PC-9 (cell line): ENCODE measurements around the gene OR4A15. TPM values are rescaled to one million over a fixed set of nuclear protein-coding genes. Genes with fewer than 3 reads are reported as not detected.

Source experiments
- BruUV-seq: library from RNA; stranded (reverse); fragments of 400-500 nt; replicated peaks from 2 replicates; lab custom pipeline; 2021; lab: Mats Ljungman, UMichigan
- CTCF ChIA-PET: fragments of 300-600 bp; sonication (Branson Sonifier 250); formaldehyde crosslinking; loops from one replicate; lab custom pipeline; 2022; ENCODE audit warnings: antibody characterized with exemption; lab: Charles Lee
- POLR2A ChIA-PET: fragments of 300-600 bp; sonication (Branson Sonifier 250); formaldehyde crosslinking; loops from one replicate; lab custom pipeline; 2022; ENCODE audit warnings: antibody characterized with exemption; ENCODE audit not compliant: unreplicated experiment; lab: Charles Lee
- DNase-seq, 2 experiments: peaks; one replicate each; pipeline versions ENCODE4 v3.0.0 to v3.0.0-alpha.2; 2015 to 2022; ENCODE audit warnings: mixed read lengths in 1 of 2
- H2AFZ ChIP-seq: fragments of 200-600 bp; sonication (generic); 2 replicates; pipeline ENCODE4 v1.8.1; 2017; ENCODE audit warnings: antibody characterized with exemption
- H3F3A ChIP-seq: fragments of 200-600 bp; sonication (generic); 2 replicates; pipeline ENCODE4 v1.8.1; 2017; ENCODE audit warnings: antibody characterized with exemption, mild to moderate bottlenecking, low read depth; ENCODE audit not compliant: insufficient read depth
- H3K27ac ChIP-seq: fragments of 200-600 bp; sonication (generic); 2 replicates; pipeline ENCODE4 v1.6.1; 2016; ENCODE audit warnings: mixed run types
- H3K27me3 ChIP-seq: fragments of 200-600 bp; sonication (generic); 2 replicates; pipeline ENCODE4 v1.6.1; 2016; ENCODE audit warnings: low read depth, mixed run types; ENCODE audit not compliant: insufficient read depth
- H3K36me3 ChIP-seq: fragments of 200-600 bp; sonication (generic); 2 replicates; pipeline ENCODE4 v1.6.1; 2016; ENCODE audit warnings: low read depth, mixed run types
- H3K4me1 ChIP-seq: fragments of 200-600 bp; sonication (generic); replicated peaks from 2 replicates; pipeline ENCODE4 v1.6.1; 2016; ENCODE audit warnings: mixed run types; ENCODE audit not compliant: insufficient read depth
- H3K4me2 ChIP-seq: fragments of 200-600 bp; sonication (generic); 2 replicates; pipeline ENCODE4 v1.6.1; 2017; ENCODE audit warnings: mixed run types
- H3K4me3 ChIP-seq: fragments of 200-600 bp; sonication (generic); 2 replicates; pipeline ENCODE4 v1.6.1; 2016; ENCODE audit warnings: mixed run types
- H3K79me2 ChIP-seq: fragments of 200-600 bp; sonication (generic); 2 replicates; pipeline ENCODE4 v1.6.1; 2017; ENCODE audit warnings: low read depth, mixed run types
- H3K9me2 ChIP-seq: fragments of 200-600 bp; sonication (generic); 2 replicates; pipeline ENCODE4 v1.8.1; 2017; ENCODE audit warnings: mild to moderate bottlenecking; ENCODE audit not compliant: insufficient read depth
- H3K9me3 ChIP-seq: fragments of 200-600 bp; sonication (generic); 2 replicates; pipeline ENCODE4 v1.8.1; 2016; ENCODE audit warnings: low read depth; ENCODE audit not compliant: insufficient read depth
- H4K20me1 ChIP-seq: fragments of 200-600 bp; sonication (generic); 2 replicates; pipeline ENCODE4 v1.8.1; 2017; ENCODE audit not compliant: insufficient read depth
- CTCF ChIP-seq: fragments of 200-600 bp; sonication (generic); conservative IDR thresholded peaks from 2 replicates; pipeline ENCODE4 v1.6.1; 2017; ENCODE audit warnings: mixed run types, antibody characterized with exemption, mild to moderate bottlenecking, moderate library complexity
- EZH2 ChIP-seq: fragments of 200-600 bp; sonication (generic); IDR thresholded peaks from 2 replicates; pipeline ENCODE4 v1.8.0; 2017; ENCODE audit warnings: antibody characterized with exemption, low read depth
- intact Hi-C: fragments of 100-400 bp; cut with micrococcal nuclease; formaldehyde crosslinking; loops from one replicate; pipeline ENCODE4 v1.10.0; 2022; ENCODE audit not compliant: unreplicated experiment
- total RNA-seq: library from RNA; stranded (reverse); gene quantifications from 2 replicates; pipeline ENCODE4 v1.2.3, GENCODE V29; 2021

The OR4A15 gene
- total RNA-seq, 1 experiment from 2014 or later, result not detected

- no peak overlapping the region for H3K4me2 ChIP-seq
- H2AFZ ChIP-seq, result no peak overlapping the region
- H3K79me2 ChIP-seq, result no peaks in the 10 kb centered on the region
- ChIA-PET CTCF (no interaction called here), POLR2A (no interaction called here)
- no peak overlapping the region for H3K4me3 ChIP-seq
- H3K9me3 ChIP-seq, result no peaks in the 10 kb centered on the region
- no peaks in the 10 kb centered on the region for H3K27me3 ChIP-seq
- intact Hi-C loops, result no loop called here
- no peaks in the 10 kb centered on the region for H3K4me1 ChIP-seq
- H3F3A ChIP-seq, result no peaks in the 10 kb centered on the region
- no peak overlapping the region for H3K27ac ChIP-seq
- no TSS peak for BruUV-seq
- no peaks in the 10 kb centered on the region for H4K20me1 ChIP-seq
- no peaks in the 10 kb centered on the region for H3K9me2 ChIP-seq
- no peaks in the 10 kb centered on the region for H3K36me3 ChIP-seq
- DNase-seq, result no peak
- TF ChIP-seq CTCF (no peak), EZH2 (no peak)
Observed at GRCh38 chr11:55349032-55349431, 18.7 kb upstream of the OR4A15 start.

- Histone ChIP-seq H3K79me2 (no peaks in the 10 kb centered on the region), H3F3A (no peaks in the 10 kb centered on the region), H2AFZ (no peak overlapping the region), H3K36me3 (no peaks in the 10 kb centered on the region), H3K27me3 (no peaks in the 10 kb centered on the region), H3K4me2 (no peak overlapping the region), H3K27ac (no peak overlapping the region), H3K9me3 (no peaks in the 10 kb centered on the region), H3K4me1 (no peaks in the 10 kb centered on the region), H4K20me1 (no peaks in the 10 kb centered on the region), H3K9me2 (no peaks in the 10 kb centered on the region), H3K4me3 (no peak overlapping the region)
- intact Hi-C loops, result no loop called here
- POLR2A ChIA-PET, result no interaction called here
- BruUV-seq, result no TSS peak
- TF ChIP-seq CTCF (peak; percentile 65), EZH2 (no peak)
- no peak for DNase-seq
- CTCF ChIA-PET, result no interaction called here
Observed at GRCh38 chr11:55357560-55358184, 10.1 kb upstream of the OR4A15 start.

GRCh38 chr11:55401011-55401410 is 33.2 kb downstream of the OR4A15 start:
- Histone ChIP-seq H3K27ac (no peak overlapping the region), H3K27me3 (no peaks in the 10 kb centered on the region), H3K79me2 (no peaks in the 10 kb centered on the region), H3K4me1 (no peaks in the 10 kb centered on the region), H3K36me3 (no peaks in the 10 kb centered on the region), H3K4me3 (no peak overlapping the region), H3K4me2 (no peak overlapping the region), H3F3A (no peaks in the 10 kb centered on the region), H3K9me2 (no peaks in the 10 kb centered on the region; the same call in 1 of the 2 replicates), H3K9me3 (0 out of 2 replicates have a peak, but pooled peaks cover 3% of the 10 kb centered on the region), H4K20me1 (no peaks in the 10 kb centered on the region), H2AFZ (no peak overlapping the region)
- POLR2A ChIA-PET, result interaction anchor here (0.6 kb wide), 1 partner anchor 129 kb away, joined by 6 read pairs; no protein-coding TSS in a partner anchor
- intact Hi-C loops, result no loop called here
- TF ChIP-seq CTCF (no peak), EZH2 (no peak)
- DNase-seq, result no peak
- CTCF ChIA-PET, result no interaction called here
- no TSS peak for BruUV-seq

Other genes starting within 250 kb of the OR4A15 start
- not detected in 2 replicates for gene TRIM48, start 105.8 kb upstream of the OR4A15 start, total RNA-seq
- not detected in 2 replicates for gene OR4A16, start 24.8 kb upstream of the OR4A15 start, total RNA-seq
- not detected in 2 replicates for gene OR4C15, start 186.5 kb downstream of the OR4A15 start, total RNA-seq
- not detected in 2 replicates for gene OR4C16, start 204.2 kb downstream of the OR4A15 start, total RNA-seq
- not detected in 2 replicates for gene OR4C11, start 239.7 kb downstream of the OR4A15 start, total RNA-seq